K562 treated with DMSO at 1 percent for 24 hours (cell line): Measurements from ENCODE around the gene PRSS56. TPM values are rescaled to one million over a fixed set of nuclear protein-coding genes. Genes with fewer than 3 reads are reported as not detected.

ENCODE experiments used
- total RNA-seq: library from RNA; unstranded; fragments of 300-600 nt; gene quantifications from 2 replicates; pipeline ENCODE4 v1.2.3, GENCODE V29; 2022; ENCODE audit warnings: low read depth; ENCODE audit not compliant: insufficient read depth

Gene PRSS56
- not detected in 2 replicates for total RNA-seq

GRCh38 chr2:232519581-232520438 is at the start of gene PRSS56:
Gene PRSS56 (plus strand): TSS chr2:232520388. CDS start chr2:232520599, 211 bp downstream.

GRCh38 chr2:232487385-232488096 is 32.6 kb upstream of the PRSS56 start, which contains the start of gene ECEL1:
Gene ECEL1 (minus strand): TSS chr2:232487834. CDS start chr2:232486653, 1,181 bp downstream.

GRCh38 chr2:232525791-232526371 is 5.7 kb downstream of the PRSS56 start, which contains the start of gene CHRND:
Gene CHRND (plus strand): TSS chr2:232526160. CDS start chr2:232526216, 56 bp downstream.

DNA sequence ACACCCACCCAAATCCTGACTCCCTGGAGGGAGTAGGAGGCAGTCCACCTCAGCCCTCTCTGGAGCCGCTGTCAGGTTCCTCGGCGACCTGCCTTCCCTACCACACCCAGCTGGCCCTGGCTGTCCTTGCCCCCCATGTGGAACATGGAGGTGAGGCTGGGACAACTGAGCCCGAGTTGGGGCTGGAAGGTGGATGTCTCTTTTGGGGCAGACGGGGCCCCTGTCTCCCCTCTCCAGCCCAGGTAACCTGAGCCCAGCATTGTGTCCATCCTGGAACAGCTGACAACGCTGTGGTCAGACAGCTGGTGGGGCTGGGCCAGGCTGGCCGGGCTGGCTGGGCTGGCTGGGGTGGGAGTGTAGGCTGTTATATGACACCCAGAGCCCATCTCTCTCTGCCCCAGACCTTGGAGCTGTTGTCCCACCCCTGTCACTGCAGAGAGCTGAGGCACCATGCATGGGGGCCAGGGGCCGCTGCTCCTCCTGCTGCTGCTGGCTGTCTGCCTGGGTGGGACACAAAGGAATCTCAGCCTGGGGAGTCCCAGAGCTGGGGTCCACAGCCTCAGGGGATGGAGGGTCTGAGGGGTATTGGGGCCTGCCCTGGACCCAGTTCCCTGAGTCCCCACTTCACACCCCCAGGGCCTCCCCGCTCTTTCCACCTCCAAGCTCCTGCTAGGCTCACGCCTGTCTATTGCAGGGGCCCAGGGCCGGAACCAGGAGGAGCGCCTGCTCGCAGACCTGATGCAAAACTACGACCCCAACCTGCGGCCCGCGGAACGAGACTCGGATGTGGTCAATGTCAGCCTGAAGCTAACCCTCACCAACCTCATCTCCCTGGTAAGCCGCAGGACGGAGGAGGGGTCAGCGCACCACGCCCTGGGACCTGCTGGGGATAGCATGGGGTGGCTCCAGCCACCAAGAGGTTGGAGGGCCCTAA is 19.4 kb downstream of the PRSS56 start, which contains the start of gene CHRNG:
TSS of gene CHRNG (plus strand) at position 395 of the 934 bp plus-strand sequence. CDS start at position 451, 56 bp downstream.

GRCh38 chr2:232550354-232551249 is 30.4 kb downstream of the PRSS56 start, which contains the start of the genes EIF4E2 and TIGD1:
Gene EIF4E2 (plus strand): TSS chr2:232550689. CDS start chr2:232550725, 36 bp downstream.
Gene TIGD1 (minus strand): TSS chr2:232550557. CDS start chr2:232549882, 675 bp downstream.

Other genes starting within 250 kb of the PRSS56 start
- not detected in 2 replicates for gene ALPP, start 141.6 kb upstream of the PRSS56 start, total RNA-seq
- gene ALPG, start 113.5 kb upstream of the PRSS56 start, total RNA-seq = 0.70 TPM in 1 of 2 replicates, not detected in the other
- not detected in 2 replicates for gene ALPI, start 64.2 kb upstream of the PRSS56 start, total RNA-seq
- gene ECEL1, start 32.6 kb upstream of the PRSS56 start, total RNA-seq = not detected in 2 replicates
- not detected in 2 replicates for gene CHRND, start 5.8 kb downstream of the PRSS56 start, total RNA-seq
- gene CHRNG, start 19.3 kb downstream of the PRSS56 start, total RNA-seq = not detected in 2 replicates
- 1.5 and 2.9 TPM in 2 replicates for gene TIGD1, start 30.2 kb downstream of the PRSS56 start, total RNA-seq
- 54.3 and 60.6 TPM in 2 replicates for gene EIF4E2, start 30.3 kb downstream of the PRSS56 start, total RNA-seq
- gene EFHD1, start 113.2 kb downstream of the PRSS56 start, total RNA-seq = 29.9 and 31.4 TPM in 2 replicates
- gene GIGYF2, start 176.9 kb downstream of the PRSS56 start, total RNA-seq = 21.4 and 25.8 TPM in 2 replicates